HL-60 (cell line): ENCODE data around the gene SGIP1.
"Not testable (repeated sequence)": the region's sequence is repeated elsewhere in the genome, so short reads cannot be mapped to it uniquely, and the experiment has no call there.

Source experiments
- DNase-seq, 2 experiments: peaks; one replicate each; pipeline ENCODE4 v3.0.0-alpha.2; 2010 to 2020; ENCODE audit warnings: low read depth in 1 of 2, low spot score in 1 of 2
- H3K27ac ChIP-seq: fragments of 250-450 bp; sonication (Bioruptor Pico); replicated peaks from 2 replicates; pipeline ENCODE4 v1.5.1; 2020; ENCODE audit warnings: mild to moderate bottlenecking, moderate library complexity
- H3K27me3 ChIP-seq: fragments of 250-450 bp; sonication (Bioruptor Pico); 2 replicates; pipeline ENCODE4 v1.5.1; 2021; ENCODE audit warnings: mild to moderate bottlenecking, moderate library complexity; ENCODE audit not compliant: insufficient read depth, poor library complexity, severe bottlenecking
- H3K4me3 ChIP-seq: replicated peaks from 2 replicates; pipeline ENCODE4 v1.5.1; 2011; ENCODE audit warnings: mild to moderate bottlenecking, control low read depth, low read length; ENCODE audit not compliant: insufficient read depth
- CTCF ChIP-seq: IDR thresholded peaks from one replicate; pipeline ENCODE4 v1.5.1; 2011; ENCODE audit warnings: low read length, control low read depth, inconsistent platforms; ENCODE audit not compliant: insufficient read depth
- GABPA ChIP-seq: IDR thresholded peaks from 2 replicates; pipeline ENCODE4 v1.6.1; 2012; ENCODE audit warnings: low read depth
- POLR2AphosphoS5 ChIP-seq: IDR thresholded peaks from 2 replicates; pipeline ENCODE4 v1.6.1; 2012; ENCODE audit warnings: low read depth
- SPI1 ChIP-seq: IDR thresholded peaks from 2 replicates; pipeline ENCODE4 v1.6.1; 2012; ENCODE audit warnings: low read depth, mild to moderate bottlenecking, borderline replicate concordance
- TF ChIP-seq, protein P1 (sequence below): IDR thresholded peaks from 2 replicates; pipeline ENCODE4 v1.6.1; 2012; ENCODE audit warnings: low read depth; ENCODE audit not compliant: insufficient replicate concordance

The SGIP1 gene

GRCh38 chr1:66778969-66779368 is 245.0 kb downstream of the SGIP1 start:
- H3K27me3 ChIP-seq: no peaks in the 10 kb centered on the region
- H3K27ac ChIP-seq: no peak overlapping the region
- H3K4me3 ChIP-seq: no peak overlapping the region
- TF ChIP-seq, protein P1, sequence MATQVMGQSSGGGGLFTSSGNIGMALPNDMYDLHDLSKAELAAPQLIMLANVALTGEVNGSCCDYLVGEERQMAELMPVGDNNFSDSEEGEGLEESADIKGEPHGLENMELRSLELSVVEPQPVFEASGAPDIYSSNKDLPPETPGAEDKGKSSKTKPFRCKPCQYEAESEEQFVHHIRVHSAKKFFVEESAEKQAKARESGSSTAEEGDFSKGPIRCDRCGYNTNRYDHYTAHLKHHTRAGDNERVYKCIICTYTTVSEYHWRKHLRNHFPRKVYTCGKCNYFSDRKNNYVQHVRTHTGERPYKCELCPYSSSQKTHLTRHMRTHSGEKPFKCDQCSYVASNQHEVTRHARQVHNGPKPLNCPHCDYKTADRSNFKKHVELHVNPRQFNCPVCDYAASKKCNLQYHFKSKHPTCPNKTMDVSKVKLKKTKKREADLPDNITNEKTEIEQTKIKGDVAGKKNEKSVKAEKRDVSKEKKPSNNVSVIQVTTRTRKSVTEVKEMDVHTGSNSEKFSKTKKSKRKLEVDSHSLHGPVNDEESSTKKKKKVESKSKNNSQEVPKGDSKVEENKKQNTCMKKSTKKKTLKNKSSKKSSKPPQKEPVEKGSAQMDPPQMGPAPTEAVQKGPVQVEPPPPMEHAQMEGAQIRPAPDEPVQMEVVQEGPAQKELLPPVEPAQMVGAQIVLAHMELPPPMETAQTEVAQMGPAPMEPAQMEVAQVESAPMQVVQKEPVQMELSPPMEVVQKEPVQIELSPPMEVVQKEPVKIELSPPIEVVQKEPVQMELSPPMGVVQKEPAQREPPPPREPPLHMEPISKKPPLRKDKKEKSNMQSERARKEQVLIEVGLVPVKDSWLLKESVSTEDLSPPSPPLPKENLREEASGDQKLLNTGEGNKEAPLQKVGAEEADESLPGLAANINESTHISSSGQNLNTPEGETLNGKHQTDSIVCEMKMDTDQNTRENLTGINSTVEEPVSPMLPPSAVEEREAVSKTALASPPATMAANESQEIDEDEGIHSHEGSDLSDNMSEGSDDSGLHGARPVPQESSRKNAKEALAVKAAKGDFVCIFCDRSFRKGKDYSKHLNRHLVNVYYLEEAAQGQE: no peak
- TF ChIP-seq GABPA (no peak), SPI1 (no peak), POLR2AphosphoS5 (no peak), CTCF (no peak)
- DNase-seq: no peak

- Histone ChIP-seq H3K27me3 (no peaks in the 10 kb centered on the region), H3K4me3 (no peak overlapping the region), H3K27ac (no peak overlapping the region)
These were observed 245.6 kb downstream of the SGIP1 start for GRCh38 chr1:66779475-66780078.

GRCh38 chr1:66785800-66786199 is 251.8 kb downstream of the SGIP1 start:
- DNase-seq, H3K4me3 ChIP-seq, H3K27me3 ChIP-seq, H3K27ac ChIP-seq: not testable (repeated sequence)

More at GRCh38 chr1:66779475-66780078, 245.6 kb downstream of the SGIP1 start:
- TF ChIP-seq, protein P1: no peak
- TF ChIP-seq SPI1 (no peak), CTCF (no peak), POLR2AphosphoS5 (no peak), GABPA (no peak)
- no peak for DNase-seq

- Histone ChIP-seq H3K27me3 (no peaks in the 10 kb centered on the region), H3K27ac (no peak overlapping the region), H3K4me3 (no peak overlapping the region)
- no peak for DNase-seq
- TF ChIP-seq SPI1 (no peak), POLR2AphosphoS5 (no peak), GABPA (no peak), CTCF (no peak)
- TF ChIP-seq, protein P1: no peak
These were observed 253.7 kb downstream of the SGIP1 start for GRCh38 chr1:66787641-66788040.
